Sigmoid colon (tissue), 4 donors: ENCODE results near the gene CIAO2A.

Source experiments
- EP300 ChIP-seq, 4 donors: sonication (generic); formaldehyde crosslinking; IDR thresholded peaks; one replicate each; pipeline ENCODE4 v1.6.1; 2017; ENCODE audit warnings: antibody characterized with exemption in 4 of 4
- POLR2A ChIP-seq, 2 donors: fragments of 450-650 bp; IDR thresholded peaks; one replicate each; pipeline ENCODE4 v1.6.1; 2016; ENCODE audit warnings: antibody characterized with exemption in 2 of 2, mild to moderate bottlenecking in 2 of 2, moderate library complexity in 2 of 2
- POLR2AphosphoS5 ChIP-seq, 4 donors: sonication (generic); formaldehyde crosslinking; IDR thresholded peaks; one replicate each; pipeline ENCODE4 v1.6.1; 2017; ENCODE audit warnings: antibody characterized with exemption in 4 of 4
- TF ChIP-seq, protein P1 (sequence below), 4 experiments: fragments of 450-650 bp in 3 of 4; fragments of 200-600 bp in 1 of 4; IDR thresholded peaks; one replicate each; pipeline ENCODE4 v1.5.1; 2016 to 2019; ENCODE audit warnings: antibody characterized with exemption in 4 of 4, mild to moderate bottlenecking in 3 of 4, moderate library complexity in 2 of 4

DNA sequence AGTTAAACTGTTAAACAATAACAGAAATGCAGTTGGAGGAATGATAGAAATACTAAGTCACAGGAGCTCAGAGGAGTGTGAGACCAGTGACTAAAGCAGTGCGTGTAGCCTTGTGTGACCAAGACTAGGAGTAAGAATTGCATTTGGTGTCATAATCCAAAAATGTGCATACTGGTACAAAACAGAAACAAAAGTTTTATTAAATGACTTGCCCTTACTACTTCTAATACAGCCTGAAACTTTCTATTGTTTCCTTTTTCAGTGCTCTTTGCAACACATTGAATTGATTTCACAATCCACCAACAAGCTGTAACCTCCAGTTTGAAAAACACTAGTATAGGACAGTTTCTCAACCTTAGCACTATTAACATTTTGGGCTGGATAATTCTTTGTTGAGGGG, 19.3 kb upstream of the CIAO2A start:
- TF ChIP-seq, protein P1, sequence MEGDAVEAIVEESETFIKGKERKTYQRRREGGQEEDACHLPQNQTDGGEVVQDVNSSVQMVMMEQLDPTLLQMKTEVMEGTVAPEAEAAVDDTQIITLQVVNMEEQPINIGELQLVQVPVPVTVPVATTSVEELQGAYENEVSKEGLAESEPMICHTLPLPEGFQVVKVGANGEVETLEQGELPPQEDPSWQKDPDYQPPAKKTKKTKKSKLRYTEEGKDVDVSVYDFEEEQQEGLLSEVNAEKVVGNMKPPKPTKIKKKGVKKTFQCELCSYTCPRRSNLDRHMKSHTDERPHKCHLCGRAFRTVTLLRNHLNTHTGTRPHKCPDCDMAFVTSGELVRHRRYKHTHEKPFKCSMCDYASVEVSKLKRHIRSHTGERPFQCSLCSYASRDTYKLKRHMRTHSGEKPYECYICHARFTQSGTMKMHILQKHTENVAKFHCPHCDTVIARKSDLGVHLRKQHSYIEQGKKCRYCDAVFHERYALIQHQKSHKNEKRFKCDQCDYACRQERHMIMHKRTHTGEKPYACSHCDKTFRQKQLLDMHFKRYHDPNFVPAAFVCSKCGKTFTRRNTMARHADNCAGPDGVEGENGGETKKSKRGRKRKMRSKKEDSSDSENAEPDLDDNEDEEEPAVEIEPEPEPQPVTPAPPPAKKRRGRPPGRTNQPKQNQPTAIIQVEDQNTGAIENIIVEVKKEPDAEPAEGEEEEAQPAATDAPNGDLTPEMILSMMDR (IDR thresholded peaks at IDR 0.05) = no peak
- TF ChIP-seq POLR2AphosphoS5 (IDR thresholded peaks at IDR 0.05) (no peak), EP300 (IDR thresholded peaks at IDR 0.05) (no peak), POLR2A (IDR thresholded peaks at IDR 0.05) (no peak)
